ENCODE data around the gene DPH2. TPM values are rescaled to one million over a fixed set of nuclear protein-coding genes. Genes with fewer than 3 reads are reported as not detected.

DPH2 gene
- total RNA-seq, 1 donor from 2014 or later = 25.3 TPM

- Mint-ChIP-seq H3K27ac (ENCODE audit: unreplicated experiment) (no peak overlapping the region), H3K4me3 (ENCODE audit: unreplicated experiment) (peak overlapping the region; percentile 90), H3K27me3 (ENCODE audit: unreplicated experiment) (peaks cover 4% of the 10 kb centered on the region), H3K36me3 (ENCODE audit: unreplicated experiment) (no peaks in the 10 kb centered on the region), H3K9me3 (ENCODE audit: unreplicated experiment) (peaks cover 1% of the 10 kb centered on the region), H3K4me1 (ENCODE audit: low read depth, unreplicated experiment) (no peaks in the 10 kb centered on the region)
- no peak for TF ChIP-seq CTCF (IDR thresholded peaks at IDR 0.05; ENCODE audit: partially characterized antibody, unreplicated experiment)
- DNase-seq = no peak
Measured at GRCh38 chr1:43990271-43991199, 20.7 kb downstream of the DPH2 start.

- H3K36me3 Mint-ChIP-seq (ENCODE audit: unreplicated experiment) = no peaks in the 10 kb centered on the region
- no peak overlapping the region for H3K27ac Mint-ChIP-seq (ENCODE audit: unreplicated experiment)
- no peaks in the 10 kb centered on the region for H3K4me1 Mint-ChIP-seq (ENCODE audit: low read depth, unreplicated experiment)
- TF ChIP-seq CTCF (IDR thresholded peaks at IDR 0.05; ENCODE audit: partially characterized antibody, unreplicated experiment) = no peak
- H3K27me3 Mint-ChIP-seq (ENCODE audit: unreplicated experiment) = peaks cover 4% of the 10 kb centered on the region
- DNase-seq = no peak
- H3K9me3 Mint-ChIP-seq (ENCODE audit: unreplicated experiment) = peaks cover 1% of the 10 kb centered on the region
- peak overlapping the region; percentile 90 for H3K4me3 Mint-ChIP-seq (ENCODE audit: unreplicated experiment)
Measured at GRCh38 chr1:43991200-43991475, 21.3 kb downstream of the DPH2 start.

- Mint-ChIP-seq H3K36me3 (ENCODE audit: unreplicated experiment) (no peaks in the 10 kb centered on the region), H3K4me3 (ENCODE audit: unreplicated experiment) (peak within 1 kb of the TSS; percentile 90), H3K27me3 (ENCODE audit: unreplicated experiment) (peaks cover 6% of the 10 kb centered on the region), H3K9me3 (ENCODE audit: unreplicated experiment) (peaks cover 1% of the 10 kb centered on the region), H3K4me1 (ENCODE audit: low read depth, unreplicated experiment) (peaks cover 4% of the 10 kb centered on the region), H3K27ac (ENCODE audit: unreplicated experiment) (no peak within 1 kb of the TSS)
- TF ChIP-seq CTCF (IDR thresholded peaks at IDR 0.05; ENCODE audit: partially characterized antibody, unreplicated experiment) = no peak
- peak; percentile 67 for DNase-seq
Measured at GRCh38 chr1:43991476-43992231, 21.8 kb downstream of the DPH2 start, which contains the start of gene CCDC24. TSS of gene CCDC24 (plus strand) at chr1:43991599. CDS start at chr1:43991879, 280 bp downstream.

GRCh38 chr1:43992232-43992995 lies 22.6 kb downstream of the DPH2 start:
- no peaks in the 10 kb centered on the region for H3K36me3 Mint-ChIP-seq (ENCODE audit: unreplicated experiment)
- H3K27me3 Mint-ChIP-seq (ENCODE audit: unreplicated experiment) = peaks cover 6% of the 10 kb centered on the region
- DNase-seq = no peak
- no peak overlapping the region for H3K27ac Mint-ChIP-seq (ENCODE audit: unreplicated experiment)
- peaks cover 4% of the 10 kb centered on the region for H3K4me1 Mint-ChIP-seq (ENCODE audit: low read depth, unreplicated experiment)
- peaks cover 1% of the 10 kb centered on the region for H3K9me3 Mint-ChIP-seq (ENCODE audit: unreplicated experiment)
- H3K4me3 Mint-ChIP-seq (ENCODE audit: unreplicated experiment) = peak overlapping the region; percentile 90
- TF ChIP-seq CTCF (IDR thresholded peaks at IDR 0.05; ENCODE audit: partially characterized antibody, unreplicated experiment) = no peak
